Lower lobe of right lung (tissue), 2 donors: ENCODE results near the gene ATP6V1F. TPM values are rescaled to one million over a fixed set of nuclear protein-coding genes. Genes with fewer than 3 reads are reported as not detected.

ENCODE experiments used
- ATAC-seq, 2 donors: fragments of 200-7000 bp; cut with Tn5 transposase; one replicate each; pipeline ENCODE4 v1.9.1; 2020 to 2022; ENCODE audit warnings: mild to moderate bottlenecking in 2 of 2, moderate library complexity in 2 of 2
- DNase-seq: peaks from one replicate; pipeline ENCODE4 v3.0.0-alpha.2; 2020
- H3K27ac ChIP-seq: fragments of 200-600 bp; one replicate; pipeline ENCODE4 v1.8.0; 2022
- H3K27me3 ChIP-seq: fragments of 200-600 bp; one replicate; pipeline ENCODE4 v1.8.0; 2022; ENCODE audit warnings: low read depth
- H3K36me3 ChIP-seq: fragments of 200-600 bp; one replicate; pipeline ENCODE4 v1.8.0; 2022; ENCODE audit warnings: mild to moderate bottlenecking
- H3K4me1 ChIP-seq: fragments of 200-600 bp; one replicate; pipeline ENCODE4 v1.8.0; 2022
- H3K4me3 ChIP-seq: fragments of 200-600 bp; one replicate; pipeline ENCODE4 v1.8.0; 2022; ENCODE audit warnings: mild to moderate bottlenecking
- H3K9me3 ChIP-seq: fragments of 200-600 bp; one replicate; pipeline ENCODE4 v1.8.0; 2022
- CTCF ChIP-seq: fragments of 200-600 bp; IDR thresholded peaks from one replicate; pipeline ENCODE4 v1.8.0; 2022; ENCODE audit warnings: antibody characterized with exemption, mild to moderate bottlenecking
- intact Hi-C: fragments of 100-400 bp; cut with DNase I; formaldehyde crosslinking; loops from one replicate; pipeline ENCODE4 v1.11.0; 2022
- long read RNA-seq: library from polyadenylated mRNA; unstranded; transcript quantifications from one replicate; pipeline ENCODE4 v2.0.0, GENCODE V29; 2021
- total RNA-seq: library from RNA; stranded (reverse); fragmentation: NEBNext Ultra II Directional; extraction: Animal tissue kit (Norgen Biotek cat#: 25700); gene quantifications from one replicate; pipeline ENCODE4 v1.2.1, GENCODE V29; 2021
- donor health status: DM: no; HTN: yes; CAD: no; lungs with severe emphysema.

ATP6V1F gene, protein sequence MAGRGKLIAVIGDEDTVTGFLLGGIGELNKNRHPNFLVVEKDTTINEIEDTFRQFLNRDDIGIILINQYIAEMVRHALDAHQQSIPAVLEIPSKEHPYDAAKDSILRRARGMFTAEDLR
- total RNA-seq = 208 TPM
- long read RNA-seq, transcript ATP6V1F-201 (2 exons, 704 nt) = major isoform, 165 of 173 reads
- long read RNA-seq, partial matches to known transcripts = 0 of 173 reads
- long read RNA-seq, other reads (novel, unspliced or antisense) = 7 of 173 reads

GRCh38 chr7:128862571-128863432, at the start of gene ATP6V1F:
ATP6V1F (plus strand) TSS chr7:128862856; CDS start chr7:128862905, 49 bp downstream.
- H3K4me3 ChIP-seq = peak within 1 kb of the TSS; percentile 93
- H3K27me3 ChIP-seq = no peaks in the 10 kb centered on the region
- no peak for TF ChIP-seq CTCF
- peaks cover 19% of the 10 kb centered on the region for H3K4me1 ChIP-seq
- ATAC-seq (peak; percentile 98), DNase-seq (peak; percentile 98)
- H3K9me3 ChIP-seq = no peaks in the 10 kb centered on the region
- peak within 1 kb of the TSS; percentile 84 for H3K27ac ChIP-seq
- peaks cover 18% of the 10 kb centered on the region for H3K36me3 ChIP-seq
- intact Hi-C loops = no loop called here

GRCh38 chr7:128814499-128814898, 48.2 kb upstream of the ATP6V1F start:
- H3K9me3 ChIP-seq = no peaks in the 10 kb centered on the region
- peaks cover 5% of the 10 kb centered on the region for H3K4me1 ChIP-seq
- no peak overlapping the region for H3K4me3 ChIP-seq
- H3K36me3 ChIP-seq = no peaks in the 10 kb centered on the region
- intact Hi-C loops = no loop called here
- ATAC-seq = no peak
- no peak for DNase-seq
- H3K27me3 ChIP-seq = no peaks in the 10 kb centered on the region
- H3K27ac ChIP-seq = no peak overlapping the region
- TF ChIP-seq CTCF = no peak

DNA sequence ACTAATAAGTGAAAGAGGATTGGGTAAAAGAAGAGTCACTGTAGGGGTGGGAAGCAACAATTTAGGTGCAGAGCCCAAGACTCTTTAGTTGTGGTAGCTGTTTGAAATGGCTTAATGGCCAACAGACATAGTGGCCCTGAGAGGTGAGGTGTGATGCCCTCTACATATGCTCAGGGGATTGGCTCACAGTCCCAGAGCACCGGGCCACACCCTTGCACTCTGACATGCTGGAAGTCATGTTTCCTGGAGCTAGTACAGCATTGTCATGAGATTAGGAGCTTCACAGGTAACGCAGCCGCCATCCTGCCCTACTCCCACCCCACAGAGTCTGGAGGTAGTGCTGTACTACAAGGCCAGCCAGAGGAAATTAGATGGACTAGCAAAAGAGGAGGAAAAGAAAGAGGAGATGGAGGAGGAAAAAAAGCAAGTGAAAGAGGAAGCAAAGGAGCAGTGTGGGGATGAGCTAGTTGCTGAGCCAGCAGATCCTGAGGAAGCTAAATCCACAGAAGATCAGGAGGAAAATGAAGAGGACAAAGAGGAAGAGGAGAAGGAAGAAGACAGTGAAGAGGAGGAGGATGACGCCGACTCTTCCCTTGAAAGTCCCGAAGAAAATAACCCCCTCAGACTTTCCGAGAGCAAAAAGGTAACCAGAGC, 47.2 kb upstream of the ATP6V1F start:
- Histone ChIP-seq H3K4me1 (peaks cover 5% of the 10 kb centered on the region), H3K36me3 (no peaks in the 10 kb centered on the region), H3K4me3 (no peak overlapping the region), H3K27ac (no peak overlapping the region), H3K27me3 (no peaks in the 10 kb centered on the region), H3K9me3 (no peaks in the 10 kb centered on the region)
- DNase-seq = no peak
- no peak for TF ChIP-seq CTCF
- ATAC-seq = no peak
- intact Hi-C loops = no loop called here

GRCh38 chr7:128818694-128819093, 44.0 kb upstream of the ATP6V1F start:
- Histone ChIP-seq H3K27ac (no peak overlapping the region), H3K4me1 (no peaks in the 10 kb centered on the region), H3K4me3 (no peak overlapping the region), H3K9me3 (no peaks in the 10 kb centered on the region), H3K27me3 (no peaks in the 10 kb centered on the region), H3K36me3 (no peaks in the 10 kb centered on the region)
- ATAC-seq (no peak), DNase-seq (no peak)
- intact Hi-C loops = no loop called here
- no peak for TF ChIP-seq CTCF

DNA sequence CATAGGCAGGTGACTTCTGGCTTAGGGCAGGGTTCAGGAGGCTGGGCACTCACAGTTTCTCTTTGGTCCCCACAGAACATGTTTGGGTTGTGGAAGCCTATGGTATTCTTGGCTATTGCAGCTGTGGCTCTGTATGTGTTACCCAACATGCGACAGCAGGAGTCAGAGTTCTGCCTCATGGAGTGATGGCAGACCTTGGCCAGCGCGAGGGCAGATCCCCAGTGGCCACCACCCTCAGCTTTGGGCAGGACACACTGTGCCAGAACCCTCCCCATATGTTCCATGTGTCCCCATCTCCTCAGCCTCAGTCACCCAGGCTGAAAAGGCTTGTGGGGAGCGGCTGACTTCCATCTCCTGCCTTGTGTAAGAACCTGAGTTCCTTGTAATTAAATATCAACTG, 40.9 kb upstream of the ATP6V1F start:
- Histone ChIP-seq H3K4me3 (no peak overlapping the region), H3K27me3 (peaks cover under 1% of the 10 kb centered on the region), H3K36me3 (no peaks in the 10 kb centered on the region), H3K4me1 (no peaks in the 10 kb centered on the region), H3K27ac (no peak overlapping the region), H3K9me3 (no peaks in the 10 kb centered on the region)
- ATAC-seq (no peak), DNase-seq (no peak)
- TF ChIP-seq CTCF = no peak
- intact Hi-C loops = no loop called here
